Stimulated activated memory B cell treated with anti-CD40 and anti-IgM and Interleukin-4, amounts not matched to agents 10 μg/mL and 1 μg/mL and 100 μg/mL, for 72 hours (primary cell): Measurements from ENCODE around the gene CNTD1.

Experiments used
- ATAC-seq: fragments of 150-1000 bp; cut with Tn5 transposase; 2 replicates; pipeline ENCODE4 v1.10.0; 2021
- H3K27ac Mint-ChIP-seq: one replicate; pipeline ENCODE4 v1.8.0; 2022; ENCODE audit warnings: mild to moderate bottlenecking, mixed read lengths
- H3K27me3 Mint-ChIP-seq: one replicate; pipeline ENCODE4 v1.8.0; 2022; ENCODE audit warnings: mixed read lengths
- H3K36me3 Mint-ChIP-seq: one replicate; pipeline ENCODE4 v1.8.0; 2022; ENCODE audit warnings: mixed read lengths
- H3K4me1 Mint-ChIP-seq: one replicate; pipeline ENCODE4 v1.8.0; 2022; ENCODE audit warnings: mixed read lengths
- H3K4me3 Mint-ChIP-seq: one replicate; pipeline ENCODE4 v1.8.0; 2022; ENCODE audit warnings: mild to moderate bottlenecking, moderate library complexity, mixed read lengths
- H3K9me3 Mint-ChIP-seq: one replicate; pipeline ENCODE4 v1.8.0; 2022; ENCODE audit warnings: mixed read lengths

Gene CNTD1

DNA sequence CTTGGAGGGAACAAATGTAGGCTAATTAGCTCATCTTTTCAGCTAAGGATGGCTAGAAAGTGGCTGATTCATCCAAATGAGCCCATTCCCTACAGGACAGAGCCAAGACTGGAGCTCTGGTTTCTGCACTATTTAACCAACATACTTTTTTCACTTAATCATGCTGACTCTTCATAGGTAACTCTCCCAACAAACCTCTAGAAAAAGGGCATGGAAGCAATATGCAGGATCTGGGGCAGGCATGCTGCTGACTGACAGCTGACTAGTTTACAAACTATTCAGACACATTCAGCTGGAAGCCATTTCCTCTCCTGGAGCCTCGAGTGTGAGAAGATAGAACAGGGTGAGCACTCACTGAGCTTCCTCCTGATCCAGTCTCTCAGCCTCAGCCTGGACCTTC, 19.2 kb downstream of the CNTD1 start:
- Mint-ChIP-seq H3K36me3 (peaks cover 70% of the 10 kb centered on the region), H3K4me1 (peaks cover 20% of the 10 kb centered on the region)
- no peak for ATAC-seq

DNA sequence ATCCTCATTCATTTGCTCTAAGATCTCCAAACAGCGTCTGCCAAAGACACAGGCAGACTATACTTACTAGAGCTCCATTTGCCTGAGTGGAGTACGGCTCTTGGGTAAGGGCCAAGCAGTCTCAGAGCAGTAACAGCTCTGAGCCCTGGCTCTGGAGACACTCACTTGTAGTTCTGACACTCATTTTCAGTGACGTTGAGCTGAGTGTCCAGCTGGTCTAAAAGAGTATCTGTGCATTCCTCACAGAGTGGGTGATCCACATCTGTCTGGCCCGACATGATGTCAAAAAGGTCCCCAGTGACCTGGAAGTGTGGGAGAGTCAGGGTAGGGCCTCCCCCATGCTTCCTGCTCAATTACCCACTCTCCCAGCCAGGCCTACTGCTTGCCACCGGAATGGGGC, 19.7 kb downstream of the CNTD1 start:
- Mint-ChIP-seq H3K27ac (no peak overlapping the region), H3K9me3 (no peaks in the 10 kb centered on the region), H3K36me3 (peaks cover 68% of the 10 kb centered on the region), H3K4me3 (no peak overlapping the region), H3K27me3 (no peaks in the 10 kb centered on the region), H3K4me1 (peaks cover 20% of the 10 kb centered on the region)
- no peak for ATAC-seq

More for the DNA sequence above, 19.2 kb downstream of the CNTD1 start:
- Mint-ChIP-seq H3K27ac (no peak overlapping the region), H3K27me3 (no peaks in the 10 kb centered on the region), H3K9me3 (no peaks in the 10 kb centered on the region), H3K4me3 (no peak overlapping the region)

DNA sequence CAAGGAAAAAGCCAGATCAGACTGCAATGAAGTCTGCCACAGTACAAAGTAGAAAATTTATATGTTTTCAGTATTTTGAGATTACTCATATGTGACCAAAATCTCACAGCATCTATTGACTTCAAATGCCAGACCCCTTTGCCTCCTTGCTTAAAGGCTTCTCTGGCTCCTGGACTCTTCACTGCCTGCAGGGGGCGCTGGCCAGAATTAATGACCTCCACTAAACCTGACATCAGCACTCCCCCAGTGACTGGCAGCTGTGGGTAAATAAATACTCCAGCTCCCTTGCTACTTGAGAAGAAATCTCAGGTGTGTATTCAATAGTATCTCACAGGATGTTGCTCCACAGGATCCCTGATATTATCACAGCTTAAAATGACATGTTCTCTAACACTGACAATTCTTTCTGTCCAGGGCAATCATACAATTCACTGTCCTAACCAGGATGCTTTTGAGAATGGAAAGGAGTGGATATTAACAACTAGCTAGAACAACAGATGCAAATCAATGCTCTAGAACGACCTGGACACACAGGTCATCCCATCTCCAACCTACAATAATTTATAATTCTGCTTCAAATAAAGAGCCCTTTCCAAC, 21.4 kb downstream of the CNTD1 start:
- no peaks in the 10 kb centered on the region for H3K9me3 Mint-ChIP-seq
- peaks cover 52% of the 10 kb centered on the region for H3K36me3 Mint-ChIP-seq
- H3K4me1 Mint-ChIP-seq: peaks cover 32% of the 10 kb centered on the region
- ATAC-seq: no peak
- no peak overlapping the region for H3K27ac Mint-ChIP-seq
- no peak overlapping the region for H3K4me3 Mint-ChIP-seq
- no peaks in the 10 kb centered on the region for H3K27me3 Mint-ChIP-seq

DNA sequence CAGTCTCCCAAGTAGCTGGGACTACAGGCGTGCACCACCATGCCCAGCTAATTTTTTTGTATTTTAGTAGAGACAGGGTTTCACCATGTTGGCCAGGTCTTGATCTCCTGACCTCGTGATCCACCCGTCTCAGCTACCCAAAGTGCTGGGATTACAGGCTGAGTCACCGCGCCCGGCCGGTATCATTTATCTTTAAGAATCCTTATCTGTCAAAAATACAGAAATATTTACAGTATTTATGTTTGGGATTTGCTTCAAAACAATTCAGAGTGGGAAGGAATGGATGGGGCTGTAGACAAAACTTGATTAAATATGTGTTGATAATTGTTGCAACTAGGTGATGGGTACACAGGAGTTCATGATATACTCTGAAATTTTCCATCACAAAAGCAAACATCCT, 22.5 kb downstream of the CNTD1 start:
- Mint-ChIP-seq H3K4me1 (peaks cover 32% of the 10 kb centered on the region), H3K4me3 (no peak overlapping the region), H3K27me3 (no peaks in the 10 kb centered on the region), H3K27ac (no peak overlapping the region), H3K9me3 (no peaks in the 10 kb centered on the region), H3K36me3 (peaks cover 42% of the 10 kb centered on the region)
- no peak for ATAC-seq

DNA sequence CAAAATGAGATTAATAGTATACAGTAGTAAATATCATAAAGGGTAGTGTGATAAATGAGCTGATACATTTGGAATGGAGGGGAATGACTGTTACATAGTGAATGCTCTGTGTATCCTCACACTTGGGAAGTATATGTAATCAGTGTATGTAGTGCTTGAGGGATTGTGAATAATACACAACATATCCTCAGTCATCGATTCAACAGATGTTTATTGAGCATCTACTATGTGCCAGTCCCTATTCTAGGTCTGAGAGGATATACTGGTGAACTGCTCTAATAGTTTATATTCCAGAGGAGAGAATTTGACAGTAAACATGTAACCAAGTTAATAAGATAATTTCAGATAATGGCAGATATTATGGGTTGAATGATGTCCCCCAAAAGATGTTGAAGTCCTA, 28.8 kb downstream of the CNTD1 start:
- Mint-ChIP-seq H3K27ac (no peak overlapping the region), H3K4me1 (peaks cover 20% of the 10 kb centered on the region), H3K27me3 (no peaks in the 10 kb centered on the region), H3K36me3 (no peaks in the 10 kb centered on the region), H3K9me3 (no peaks in the 10 kb centered on the region), H3K4me3 (no peak overlapping the region)
- ATAC-seq: no peak

DNA sequence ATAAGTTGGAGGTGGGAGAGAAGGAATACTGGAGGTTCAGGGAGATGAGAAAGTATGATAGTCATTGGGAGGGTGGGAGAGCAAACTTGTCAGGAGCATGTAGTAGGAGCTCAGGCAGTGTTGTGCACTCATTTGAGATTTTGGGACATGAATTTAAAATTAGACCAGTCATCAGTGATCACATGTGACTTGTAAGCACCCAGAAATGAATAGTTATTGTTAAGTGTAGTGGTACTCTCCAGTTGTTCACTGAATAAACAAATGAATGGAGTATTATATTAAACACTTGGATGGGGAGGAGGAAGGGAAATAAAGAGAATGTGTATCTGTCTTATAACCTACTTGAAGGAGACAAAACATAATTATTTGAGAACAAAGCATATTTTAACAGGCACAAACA, 32.3 kb downstream of the CNTD1 start:
- Mint-ChIP-seq H3K27me3 (no peaks in the 10 kb centered on the region), H3K9me3 (no peaks in the 10 kb centered on the region), H3K27ac (no peak overlapping the region), H3K4me3 (no peak overlapping the region), H3K4me1 (peaks cover 26% of the 10 kb centered on the region), H3K36me3 (peaks cover 5% of the 10 kb centered on the region)
- no peak for ATAC-seq

DNA sequence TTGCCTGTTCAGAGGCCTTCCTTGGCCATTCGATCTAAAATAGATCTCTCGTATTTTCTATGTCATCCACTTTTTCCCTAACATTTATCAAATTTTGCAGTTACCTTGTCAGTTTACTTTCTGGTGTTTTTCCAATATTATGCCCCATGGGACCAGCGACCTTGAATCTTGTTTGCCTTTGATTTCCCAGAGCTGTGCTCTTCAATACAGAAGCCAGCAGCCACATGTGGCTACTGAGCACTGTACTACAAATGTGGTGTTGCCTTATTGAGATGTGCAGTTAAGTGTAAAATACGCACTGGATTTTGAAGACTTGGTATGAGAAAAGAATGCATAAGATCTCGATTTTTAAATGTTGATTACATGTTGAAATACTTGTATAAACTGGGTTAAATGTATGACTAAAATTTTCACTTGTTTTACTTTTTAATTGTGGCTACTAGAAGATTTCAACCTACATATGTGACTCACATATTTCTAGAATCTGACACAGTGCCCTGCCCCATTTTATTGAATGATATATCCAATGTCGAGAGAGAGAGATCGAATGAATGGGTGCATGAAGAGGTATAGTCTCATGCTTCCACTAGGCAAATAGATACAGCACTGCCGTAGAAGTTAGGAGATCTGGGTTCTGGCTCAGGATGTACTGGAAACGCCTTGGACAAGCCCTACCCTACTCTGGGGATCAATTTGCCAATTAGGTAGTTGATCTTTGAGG, 33.7 kb downstream of the CNTD1 start:
- Mint-ChIP-seq H3K4me3 (peak overlapping the region; percentile 93), H3K27me3 (no peaks in the 10 kb centered on the region), H3K9me3 (no peaks in the 10 kb centered on the region), H3K36me3 (peaks cover 10% of the 10 kb centered on the region), H3K4me1 (peaks cover 26% of the 10 kb centered on the region), H3K27ac (peak overlapping the region; percentile 98)
- ATAC-seq: peak; percentile 21

DNA sequence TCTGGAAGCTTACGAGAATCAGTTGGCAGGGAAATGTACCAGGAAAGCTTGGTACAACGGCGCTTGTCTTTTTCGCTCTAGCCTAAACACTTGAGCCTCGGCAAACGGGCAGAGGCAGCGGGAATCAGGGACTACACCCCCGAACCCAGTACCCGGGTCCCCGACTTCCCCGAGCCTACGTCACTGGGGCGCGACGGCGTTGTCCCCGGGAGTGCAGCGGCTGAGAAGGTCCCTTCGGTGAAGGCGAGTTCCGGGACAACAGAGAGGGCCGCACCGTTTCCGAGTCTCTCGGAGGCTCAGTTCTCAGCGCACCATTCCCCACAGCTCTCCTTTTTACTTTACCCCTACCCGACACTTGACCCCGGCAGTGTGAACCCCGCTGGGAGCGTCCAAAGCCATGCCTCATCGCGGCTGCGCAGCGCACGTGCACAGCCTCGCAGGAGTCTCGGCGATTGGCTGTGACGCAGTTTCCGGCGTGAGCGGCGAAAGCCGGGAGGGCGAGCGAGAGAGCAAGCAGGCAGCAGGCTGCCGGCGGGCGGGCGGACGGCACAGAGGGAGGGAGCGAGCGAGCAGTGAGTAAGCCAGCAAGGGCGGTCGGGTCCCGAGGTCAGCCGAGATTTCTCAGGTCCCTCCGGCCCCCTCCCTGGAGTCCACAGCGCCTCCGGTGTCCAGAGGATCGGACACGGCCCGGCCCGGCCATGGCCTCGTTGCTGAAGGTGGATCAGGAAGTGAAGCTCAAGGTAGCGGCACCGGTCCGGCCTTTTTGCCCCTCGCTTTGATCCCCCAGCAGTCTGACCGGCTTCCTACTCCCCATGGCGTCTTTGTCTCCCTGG, 34.5 kb downstream of the CNTD1 start, which contains the start of gene PSME3:
Gene PSME3, plus strand, starts transcription at position 464 of the 833 bp plus-strand sequence. Its CDS starts 235 bp downstream, at position 699.
- no peaks in the 10 kb centered on the region for H3K27me3 Mint-ChIP-seq
- peaks cover 26% of the 10 kb centered on the region for H3K4me1 Mint-ChIP-seq
- no peaks in the 10 kb centered on the region for H3K9me3 Mint-ChIP-seq
- H3K36me3 Mint-ChIP-seq: peaks cover 18% of the 10 kb centered on the region
- H3K4me3 Mint-ChIP-seq: peak within 1 kb of the TSS; percentile 93
- peak; percentile 96 for ATAC-seq
- peak within 1 kb of the TSS; percentile 98 for H3K27ac Mint-ChIP-seq

DNA sequence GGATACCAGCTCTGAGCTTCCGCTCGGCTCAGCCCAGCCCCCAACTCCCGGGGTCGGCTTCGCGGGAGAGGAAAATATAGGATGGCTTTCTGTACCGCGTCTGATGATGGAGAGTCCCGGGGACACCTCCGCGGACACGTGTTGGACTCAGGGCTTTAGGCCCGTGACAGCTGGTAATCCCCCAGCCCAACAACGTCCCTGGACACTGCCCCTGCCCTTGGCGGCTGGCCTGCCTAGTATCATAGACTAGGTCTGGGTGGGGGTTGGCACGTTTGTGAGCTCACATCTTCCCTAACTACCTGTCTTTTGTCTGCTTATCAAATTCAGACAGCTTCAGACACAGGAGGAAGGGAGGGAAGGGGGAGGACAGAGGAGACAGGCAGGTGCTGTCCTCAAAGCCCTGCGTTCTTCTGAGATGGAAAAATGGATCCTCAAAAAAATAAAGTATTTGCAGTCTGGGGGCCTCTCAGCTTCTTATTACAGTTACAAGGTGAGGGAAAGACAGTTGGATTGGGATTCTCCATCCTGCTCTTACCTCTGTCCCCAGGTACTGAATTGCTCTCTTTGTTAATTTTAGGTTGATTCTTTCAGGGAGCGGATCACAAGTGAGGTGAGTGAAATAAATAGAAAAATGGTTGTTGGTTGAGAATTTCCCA, 35.2 kb downstream of the CNTD1 start:
- Mint-ChIP-seq H3K9me3 (no peaks in the 10 kb centered on the region), H3K4me1 (peaks cover 26% of the 10 kb centered on the region), H3K36me3 (peaks cover 23% of the 10 kb centered on the region), H3K27ac (peak overlapping the region; percentile 98), H3K4me3 (peak overlapping the region; percentile 93), H3K27me3 (no peaks in the 10 kb centered on the region)
- no peak for ATAC-seq

DNA sequence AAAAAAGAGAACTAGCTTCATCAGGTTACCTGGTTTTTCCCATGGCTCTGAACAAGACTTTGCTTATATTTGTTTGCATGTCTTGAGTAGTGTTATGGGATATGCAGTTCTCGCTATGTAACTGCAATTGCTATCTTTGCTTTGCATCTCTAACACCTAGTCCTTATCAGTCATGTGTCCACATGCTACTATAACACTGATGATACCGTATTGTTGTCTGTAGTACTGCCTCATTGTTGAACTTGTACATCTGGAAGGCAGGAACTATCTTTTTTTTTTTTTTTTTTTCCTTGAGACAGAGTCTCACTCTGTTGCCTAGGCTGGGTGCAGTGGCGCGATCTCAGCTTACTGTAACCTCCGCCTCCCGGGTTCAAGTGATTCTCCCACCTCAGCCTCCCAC, 37.1 kb downstream of the CNTD1 start:
- peaks cover 31% of the 10 kb centered on the region for H3K36me3 Mint-ChIP-seq
- ATAC-seq: no peak
- H3K9me3 Mint-ChIP-seq: no peaks in the 10 kb centered on the region
- no peak overlapping the region for H3K27ac Mint-ChIP-seq
- H3K27me3 Mint-ChIP-seq: no peaks in the 10 kb centered on the region
- no peak overlapping the region for H3K4me3 Mint-ChIP-seq
- H3K4me1 Mint-ChIP-seq: peaks cover 26% of the 10 kb centered on the region

DNA sequence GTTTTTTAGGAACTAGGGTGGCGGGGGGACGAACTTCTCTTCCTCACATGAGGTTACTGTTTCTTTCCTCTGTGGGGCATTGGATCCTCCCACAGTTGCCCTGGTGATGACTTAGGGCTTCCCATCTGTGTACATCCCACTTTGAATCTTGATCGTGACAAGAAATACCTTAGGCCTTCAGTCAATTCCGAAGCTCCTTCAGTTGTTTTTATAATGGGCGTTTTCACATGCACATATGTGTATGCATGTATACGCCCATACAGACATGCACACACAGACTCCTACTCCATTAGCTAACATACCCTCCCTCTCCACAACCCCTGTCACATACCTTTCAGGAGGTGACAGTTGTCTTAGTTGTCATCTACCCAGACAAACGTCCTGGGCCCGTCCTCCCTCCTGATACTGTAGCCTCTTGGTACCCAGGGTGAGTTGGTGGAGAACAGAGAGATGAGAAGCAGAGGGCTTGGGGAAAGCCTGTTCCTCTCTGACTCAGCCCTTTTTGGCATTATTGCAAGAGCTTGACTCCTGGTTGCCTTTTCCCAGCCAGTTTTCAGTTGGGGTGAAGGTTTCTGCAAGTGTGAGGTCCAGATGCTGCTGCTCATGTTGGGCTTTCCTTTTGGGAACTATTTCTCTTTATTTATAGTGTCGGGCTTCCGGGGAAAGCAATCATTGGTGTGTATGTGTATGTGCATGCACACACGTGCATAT, 43.5 kb downstream of the CNTD1 start:
- no peak overlapping the region for H3K27ac Mint-ChIP-seq
- H3K9me3 Mint-ChIP-seq: no peaks in the 10 kb centered on the region
- H3K4me3 Mint-ChIP-seq: no peak overlapping the region
- no peak for ATAC-seq
- H3K36me3 Mint-ChIP-seq: peaks cover 71% of the 10 kb centered on the region
- H3K27me3 Mint-ChIP-seq: no peaks in the 10 kb centered on the region
- peaks cover 10% of the 10 kb centered on the region for H3K4me1 Mint-ChIP-seq

DNA sequence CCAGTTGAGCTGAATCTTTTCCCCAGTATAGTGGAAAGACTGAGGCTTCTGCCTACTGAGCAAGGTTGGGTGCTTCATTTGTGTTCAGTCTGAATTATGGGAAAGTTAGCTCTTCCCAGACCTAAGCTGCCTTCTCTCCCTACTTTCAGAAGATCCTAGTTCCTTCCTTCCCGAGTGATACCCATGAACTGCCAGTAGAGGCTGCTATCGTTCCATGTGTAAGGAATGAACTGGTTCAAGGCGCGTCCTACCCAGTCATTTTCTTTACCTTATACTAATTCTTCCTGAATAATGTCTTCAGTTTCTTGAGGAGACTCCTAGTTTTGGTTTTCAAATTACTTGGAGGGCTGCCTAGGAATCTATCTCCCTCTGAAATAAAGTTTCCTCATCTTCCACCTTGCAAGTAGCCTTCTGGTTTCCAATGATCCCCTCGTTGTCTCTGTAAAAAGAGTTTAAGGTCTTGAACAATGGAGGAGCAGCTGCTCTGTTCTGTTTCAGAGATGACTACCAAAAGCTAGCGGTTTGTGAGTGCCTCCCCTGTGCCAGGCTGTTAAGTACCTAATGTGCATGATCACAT, 44.8 kb downstream of the CNTD1 start:
- H3K27ac Mint-ChIP-seq: no peak overlapping the region
- H3K36me3 Mint-ChIP-seq: peaks cover 60% of the 10 kb centered on the region
- H3K4me3 Mint-ChIP-seq: no peak overlapping the region
- no peaks in the 10 kb centered on the region for H3K27me3 Mint-ChIP-seq
- ATAC-seq: no peak
- peaks cover 10% of the 10 kb centered on the region for H3K4me1 Mint-ChIP-seq
- no peaks in the 10 kb centered on the region for H3K9me3 Mint-ChIP-seq

DNA sequence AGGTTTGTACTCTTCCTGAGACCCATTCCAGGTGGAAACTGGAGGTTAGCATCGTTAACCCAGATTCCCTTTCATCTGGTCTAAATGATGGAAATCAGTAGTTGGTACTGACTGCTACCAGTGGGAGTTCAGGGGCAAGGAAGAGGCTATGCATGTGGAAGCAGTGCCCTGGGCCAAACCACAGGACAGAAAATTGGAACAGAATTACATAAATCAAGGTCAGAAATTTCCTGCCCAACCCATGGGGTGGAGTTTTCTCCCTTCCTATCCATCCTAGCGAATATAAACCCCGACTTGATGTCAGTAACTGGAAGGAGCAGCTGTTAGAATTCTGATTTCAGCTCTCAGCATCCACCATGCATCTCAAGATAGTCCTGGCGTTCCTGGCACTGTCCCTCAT, 45.6 kb downstream of the CNTD1 start, which contains the start of gene AOC2:
Gene AOC2, plus strand, starts transcription at position 310 of the 400 bp plus-strand sequence. Its CDS starts 47 bp downstream, at position 357.
- no peak for ATAC-seq
- H3K4me3 Mint-ChIP-seq: no peak within 1 kb of the TSS
- peaks cover 52% of the 10 kb centered on the region for H3K36me3 Mint-ChIP-seq
- peaks cover 10% of the 10 kb centered on the region for H3K4me1 Mint-ChIP-seq
- H3K27ac Mint-ChIP-seq: no peak within 1 kb of the TSS
- no peaks in the 10 kb centered on the region for H3K9me3 Mint-ChIP-seq
- no peaks in the 10 kb centered on the region for H3K27me3 Mint-ChIP-seq
